GM19395 (cell line): ENCODE results near the gene MYO16.

Experiments used
- ATAC-seq: cut with Tn5 transposase; IDR thresholded peaks from one replicate; pipeline ENCODE4 v1.9.1; 2021; ENCODE audit warnings: mild to moderate bottlenecking, moderate library complexity; ENCODE audit not compliant: unreplicated experiment

MYO16 gene

GRCh38 chr13:109165417-109165904, 536.0 kb downstream of the MYO16 start:
- no peak for ATAC-seq

GRCh38 chr13:109166804-109167203, 537.4 kb downstream of the MYO16 start:
- peak; percentile 24 for ATAC-seq

GRCh38 chr13:109172136-109172535, 542.7 kb downstream of the MYO16 start:
- ATAC-seq = no peak

DNA sequence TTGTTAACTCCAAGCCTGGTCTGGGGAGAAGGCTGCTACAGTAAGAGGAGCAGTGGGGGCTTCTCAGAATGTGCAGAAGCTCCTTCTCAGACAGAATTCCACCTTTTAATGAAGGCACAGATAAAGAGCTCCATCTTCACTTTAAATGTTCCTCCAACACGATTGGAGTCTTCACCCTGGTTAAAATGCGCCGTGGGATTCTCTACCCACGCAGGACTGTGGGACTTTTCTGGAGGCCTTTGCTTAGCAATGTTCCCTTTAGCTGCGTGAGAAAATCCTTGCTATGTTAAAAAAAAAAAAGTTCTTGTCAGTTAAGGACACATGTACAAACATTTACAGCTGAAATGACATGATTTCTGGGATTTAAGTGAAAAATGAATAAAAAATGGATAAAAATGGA, 546.3 kb downstream of the MYO16 start:
- ATAC-seq = no peak

GRCh38 chr13:109180905-109181425, 551.6 kb downstream of the MYO16 start:
- no peak for ATAC-seq

DNA sequence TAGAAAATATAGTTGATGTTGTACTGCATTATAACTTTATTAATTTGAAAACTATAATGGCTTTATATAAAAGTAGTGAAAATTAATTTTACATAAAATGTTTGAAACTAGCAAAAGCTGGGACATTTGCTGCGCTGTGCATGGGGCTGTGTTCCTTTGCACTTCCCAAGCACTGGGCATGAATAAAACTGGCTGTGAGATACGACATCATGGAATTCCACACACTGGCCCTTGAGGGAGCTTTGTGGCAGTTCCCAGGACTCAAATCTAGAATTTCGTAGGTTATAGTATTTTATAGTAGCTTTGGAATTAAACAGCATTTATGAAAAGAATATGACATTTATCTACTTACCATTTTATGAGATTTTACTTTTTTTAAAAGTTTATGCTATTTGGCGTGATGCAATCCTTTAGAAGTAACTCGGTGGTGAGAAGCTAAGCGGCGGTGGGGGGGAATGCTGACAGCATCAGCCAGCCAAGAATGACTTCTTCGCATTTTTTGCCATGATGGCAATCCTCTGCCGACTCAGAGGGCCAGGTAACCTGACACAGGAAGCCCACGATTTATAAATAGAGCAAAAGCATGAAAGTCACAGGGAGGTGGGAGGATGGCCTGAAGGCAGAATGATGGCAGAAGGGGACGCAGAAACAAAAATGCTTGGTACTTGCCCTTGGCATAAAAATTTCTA, 553.5 kb downstream of the MYO16 start:
- no peak for ATAC-seq

DNA sequence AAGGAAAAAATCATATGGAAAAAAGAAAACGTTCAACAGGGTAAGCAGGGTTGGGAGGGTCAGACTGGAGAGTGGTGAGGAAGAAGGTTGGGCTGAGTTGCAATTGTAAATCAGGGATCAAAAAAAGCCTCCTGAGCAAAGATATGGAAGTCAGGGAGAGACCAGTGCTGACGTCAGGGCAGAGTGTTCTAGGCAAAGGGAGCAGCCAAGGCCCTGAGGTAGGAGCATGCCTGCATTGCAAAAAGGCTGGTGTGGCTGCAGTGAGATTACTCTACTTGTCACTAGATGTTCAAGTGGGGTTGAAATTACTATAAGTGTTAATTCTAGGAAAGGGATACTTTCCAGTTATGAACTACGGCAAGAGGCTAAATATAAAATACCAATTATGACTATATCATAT, 562.0 kb downstream of the MYO16 start:
- no peak for ATAC-seq

DNA sequence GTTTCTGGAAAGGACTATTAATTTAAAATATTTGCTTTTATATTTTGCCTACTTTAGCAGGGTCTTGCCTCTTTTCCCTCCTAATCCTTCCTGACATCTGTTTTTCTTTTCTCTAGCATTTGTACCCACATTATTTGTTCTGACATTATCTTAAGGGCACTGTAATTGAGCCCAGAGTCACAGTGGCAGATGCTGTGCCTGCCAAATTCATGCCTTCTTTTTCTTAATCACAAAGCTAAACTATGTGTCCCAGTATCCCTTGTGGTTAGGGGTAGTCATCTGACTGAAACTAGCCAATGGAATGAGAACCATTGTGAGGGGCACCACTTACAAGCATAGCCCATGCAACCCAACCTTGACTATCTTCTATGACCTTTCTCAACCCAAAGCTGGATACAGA, 562.9 kb downstream of the MYO16 start:
- no peak for ATAC-seq

- ATAC-seq = no peak
Measured at GRCh38 chr13:109196948-109197347, 567.5 kb downstream of the MYO16 start.

GRCh38 chr13:109198585-109198984, 569.2 kb downstream of the MYO16 start:
- ATAC-seq = no peak

DNA sequence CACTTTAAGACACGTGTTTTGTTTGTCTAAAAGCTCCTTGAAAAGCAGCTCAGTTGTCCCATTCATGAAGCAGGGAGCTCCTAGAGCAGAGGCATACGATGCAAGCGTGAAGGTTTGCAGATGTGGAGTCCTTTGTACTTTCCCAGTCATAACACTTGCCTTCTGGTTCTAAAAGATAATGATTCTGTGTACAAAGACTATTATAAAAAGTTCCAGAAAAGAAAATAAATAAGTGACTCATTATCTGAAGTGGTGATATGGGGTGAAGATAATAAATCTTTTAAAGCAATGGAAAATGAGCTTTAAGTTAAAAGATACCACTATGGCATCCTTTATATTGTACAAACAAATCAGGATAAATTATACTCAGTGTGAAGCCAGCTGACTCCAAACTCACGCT, 569.9 kb downstream of the MYO16 start:
- no peak for ATAC-seq

- ATAC-seq = no peak
Measured at GRCh38 chr13:109200556-109200955, 571.1 kb downstream of the MYO16 start.

GRCh38 chr13:109203587-109203986, 574.2 kb downstream of the MYO16 start:
- ATAC-seq = no peak

- no peak for ATAC-seq
Measured at GRCh38 chr13:109204252-109204651, 574.8 kb downstream of the MYO16 start.

DNA sequence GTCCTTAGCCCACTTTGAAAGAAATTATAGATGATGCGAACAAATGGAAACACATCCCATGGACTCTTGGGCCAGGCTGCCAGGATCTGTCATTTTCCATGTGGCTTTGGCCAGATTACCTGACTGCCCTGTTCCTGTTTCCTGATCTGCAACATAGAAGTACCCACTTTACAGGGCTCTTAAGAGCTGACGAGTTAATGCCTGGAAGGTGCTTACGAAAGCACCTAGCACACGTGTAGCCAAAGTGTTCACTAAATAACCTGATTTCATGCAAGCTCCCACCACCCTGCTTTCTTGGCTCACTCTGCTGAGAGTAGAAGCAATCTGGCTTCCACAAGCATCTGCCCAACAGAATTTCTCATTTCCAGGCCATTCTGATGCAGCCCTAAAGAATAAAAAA, 575.2 kb downstream of the MYO16 start:
- ATAC-seq = no peak

DNA sequence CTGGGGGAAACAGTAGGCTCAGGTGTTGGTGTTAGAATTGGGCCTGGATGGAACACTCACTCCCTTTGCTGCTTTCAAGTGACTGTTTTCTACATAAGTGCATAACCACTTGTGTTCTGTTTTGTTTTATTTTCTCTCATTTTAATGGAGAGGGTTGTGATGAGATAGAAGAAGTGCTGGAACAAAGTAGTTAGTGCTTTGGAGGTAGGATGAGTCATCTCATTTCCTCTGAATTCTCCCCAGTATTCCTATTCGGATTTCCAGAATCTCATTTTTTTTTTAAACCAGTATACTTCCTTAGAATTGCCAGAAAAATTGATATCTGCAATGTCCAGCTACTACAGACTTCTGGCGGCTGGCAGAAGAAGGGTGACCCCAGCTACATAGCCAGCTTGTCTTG, 575.9 kb downstream of the MYO16 start:
- ATAC-seq = no peak

DNA sequence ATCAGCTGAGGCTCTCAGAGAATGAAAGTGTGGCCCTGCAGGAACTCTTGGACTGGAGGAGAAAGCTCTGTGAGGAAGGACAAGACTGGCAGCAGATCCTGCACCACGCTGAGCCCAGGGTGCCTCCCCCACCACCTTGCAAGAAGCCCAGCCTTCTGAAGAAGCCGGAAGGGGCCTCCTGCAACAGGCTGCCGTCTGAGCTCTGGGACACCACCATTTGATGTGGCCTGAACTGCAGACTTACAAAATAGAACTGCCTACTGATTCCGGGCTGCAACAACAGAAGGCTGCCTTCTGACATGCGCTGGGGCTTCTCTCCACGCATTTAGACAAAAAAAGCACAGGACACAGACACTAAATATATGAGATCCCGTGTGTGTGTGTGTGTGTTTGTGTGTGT, 577.2 kb downstream of the MYO16 start:
- no peak for ATAC-seq

- no peak for ATAC-seq
Measured at GRCh38 chr13:109207622-109208021, 578.2 kb downstream of the MYO16 start.

DNA sequence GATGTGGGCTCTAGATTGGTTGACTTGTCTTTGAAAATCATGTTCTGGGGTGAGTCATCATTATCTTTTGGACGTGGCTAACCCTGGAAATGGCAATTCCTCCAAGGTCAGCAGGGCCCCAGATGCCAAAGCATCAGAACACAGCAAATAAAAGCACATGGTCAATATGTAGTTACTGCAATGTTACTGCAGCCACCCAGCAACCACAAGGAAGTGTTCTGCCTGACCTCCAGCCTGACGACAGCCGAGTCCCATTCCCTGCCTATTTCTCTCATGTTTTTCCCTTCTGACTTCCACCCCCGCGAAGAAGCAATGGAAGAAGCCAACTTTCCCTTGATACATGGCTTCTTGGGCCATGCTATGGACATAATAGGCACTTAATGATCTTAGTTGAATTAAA, 579.1 kb downstream of the MYO16 start:
- ATAC-seq = no peak

DNA sequence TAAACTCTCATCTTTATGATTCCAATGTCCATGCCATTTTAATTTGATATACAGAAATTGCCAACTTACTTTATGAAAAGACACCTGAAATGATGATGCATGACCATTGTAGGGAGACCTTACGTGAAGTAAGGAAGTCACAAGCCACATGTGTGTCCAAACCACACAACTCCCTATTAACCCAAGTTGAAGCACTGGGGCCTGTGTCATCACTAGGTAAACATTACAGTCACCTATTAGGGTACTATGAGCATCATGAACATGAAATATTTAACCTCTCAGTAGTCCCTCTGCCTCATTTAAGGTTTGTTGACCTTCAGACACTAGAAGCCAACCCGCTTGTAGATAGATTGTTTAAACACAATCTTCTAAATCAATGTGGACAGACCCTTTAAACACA, 580.1 kb downstream of the MYO16 start:
- no peak for ATAC-seq

DNA sequence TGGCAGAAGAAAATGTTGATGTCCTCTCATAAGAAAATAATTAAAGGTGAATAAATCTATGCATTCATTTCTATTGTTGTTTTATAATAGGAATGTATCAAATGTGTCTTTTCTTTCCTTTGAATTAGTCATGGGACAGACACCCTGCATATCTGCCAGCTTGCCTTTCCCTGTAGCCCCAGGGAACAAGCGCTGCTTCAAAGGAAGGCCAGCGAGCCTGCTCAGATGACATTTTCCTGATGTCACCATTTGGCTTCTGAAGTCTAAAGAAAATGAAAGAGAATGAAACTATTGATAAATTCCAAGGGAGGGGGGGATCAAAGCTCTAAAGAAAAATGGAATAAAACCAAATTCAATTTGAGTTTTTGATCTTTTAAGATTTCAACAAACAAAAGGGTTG, 582.2 kb downstream of the MYO16 start:
- ATAC-seq = no peak

DNA sequence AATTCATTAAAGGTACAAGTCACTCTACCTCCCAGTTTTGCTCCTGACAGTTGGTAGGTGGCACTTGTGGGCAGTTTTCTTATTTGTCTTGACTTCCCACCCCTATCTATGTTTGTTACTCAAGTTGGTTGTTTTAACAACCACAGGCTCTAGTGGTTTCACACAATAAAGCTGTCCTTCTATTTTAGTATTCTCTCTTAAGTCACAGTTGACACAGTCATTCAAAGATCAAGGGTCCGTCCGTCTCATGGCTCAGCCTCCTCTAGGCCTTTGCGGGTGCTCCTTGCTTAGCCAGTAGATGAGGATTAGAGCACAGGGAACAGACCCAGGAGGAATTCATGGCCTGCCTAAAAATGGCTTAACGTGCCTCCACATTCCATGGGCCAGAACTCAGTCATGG, 583.2 kb downstream of the MYO16 start:
- ATAC-seq = no peak

DNA sequence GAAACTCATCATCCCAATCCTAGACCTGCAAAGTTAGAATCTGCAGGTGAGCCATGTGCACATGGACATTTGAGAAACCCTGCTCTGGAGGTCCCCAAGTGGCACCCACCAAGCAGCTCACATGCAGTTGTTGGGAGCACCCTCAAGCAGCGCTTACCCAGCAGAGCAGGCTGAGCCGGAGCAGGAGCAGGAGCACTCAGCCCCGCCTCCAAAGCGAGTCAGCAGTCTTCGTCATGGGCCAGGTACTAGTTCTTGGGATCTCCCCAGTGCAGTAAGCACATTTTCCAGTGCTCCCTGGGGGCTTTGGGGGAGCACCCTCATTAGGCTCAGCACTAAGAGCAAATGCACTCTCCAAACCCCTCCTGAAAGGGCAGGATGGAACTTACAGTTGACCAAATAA, 584.3 kb downstream of the MYO16 start:
- ATAC-seq = no peak
